ENCODE measurements around the gene SPC24.

Gene SPC24

GRCh38 chr19:11203194-11204075 lies 47.9 kb upstream of the SPC24 start:
- H2AFZ ChIP-seq (ENCODE audit: low read depth, low read length, severe bottlenecking) = no peak overlapping the region
- H3K9ac ChIP-seq (ENCODE audit: low read length) = no peak overlapping the region
- H3F3A ChIP-seq (ENCODE audit: insufficient read depth) = 0 out of 2 replicates have a peak, but pooled peaks cover 4% of the 10 kb centered on the region
- H3K4me3 ChIP-seq (ENCODE audit: insufficient read depth, low read length, poor library complexity, severe bottlenecking) = no peak overlapping the region
- H3K27me3 ChIP-seq (ENCODE audit: low read length) = no peaks in the 10 kb centered on the region
- no peaks in the 10 kb centered on the region for H3K9me3 ChIP-seq (ENCODE audit: insufficient read depth, low read length)
- no peaks in the 10 kb centered on the region for H3K36me3 ChIP-seq (ENCODE audit: low read length)
- no peaks in the 10 kb centered on the region for H3K79me2 ChIP-seq (ENCODE audit: insufficient read depth, low read length)
- no peaks in the 10 kb centered on the region for H4K20me1 ChIP-seq (ENCODE audit: low read depth, low read length)
- TF ChIP-seq CTCF (IDR thresholded peaks at IDR 0.05; ENCODE audit: insufficient read depth, low read length, poor library complexity, severe bottlenecking) = peak; percentile 70
- TF ChIP-seq EZH2phosphoT487 (conservative IDR thresholded peaks at IDR 0.05; ENCODE audit: low read length) = no peak
- no peak overlapping the region for H3K4me2 ChIP-seq (ENCODE audit: low read depth, low read length, poor library complexity, severe bottlenecking)
- H3K27ac ChIP-seq (ENCODE audit: low read depth, low read length) = no peak overlapping the region
- no peaks in the 10 kb centered on the region for H3K9me2 ChIP-seq (replicated peaks; ENCODE audit: insufficient read depth, low read length)

GRCh38 chr19:11202488-11203193 lies 47.1 kb upstream of the SPC24 start:
- Histone ChIP-seq H3K27me3 (ENCODE audit: low read length) (no peaks in the 10 kb centered on the region), H3K9ac (ENCODE audit: low read length) (no peak overlapping the region), H3F3A (ENCODE audit: insufficient read depth) (0 out of 2 replicates have a peak, but pooled peaks cover 8% of the 10 kb centered on the region), H3K4me3 (ENCODE audit: insufficient read depth, low read length, poor library complexity, severe bottlenecking) (no peak overlapping the region), H3K4me2 (ENCODE audit: low read depth, low read length, poor library complexity, severe bottlenecking) (no peak overlapping the region), H3K9me2 (replicated peaks; ENCODE audit: insufficient read depth, low read length) (no peaks in the 10 kb centered on the region), H3K36me3 (ENCODE audit: low read length) (no peaks in the 10 kb centered on the region), H3K9me3 (ENCODE audit: insufficient read depth, low read length) (no peaks in the 10 kb centered on the region), H4K20me1 (ENCODE audit: low read depth, low read length) (no peaks in the 10 kb centered on the region), H3K27ac (ENCODE audit: low read depth, low read length) (no peak overlapping the region), H2AFZ (ENCODE audit: low read depth, low read length, severe bottlenecking) (no peak overlapping the region), H3K79me2 (ENCODE audit: insufficient read depth, low read length) (no peaks in the 10 kb centered on the region)
- TF ChIP-seq EZH2phosphoT487 (conservative IDR thresholded peaks at IDR 0.05; ENCODE audit: low read length) (no peak), CTCF (IDR thresholded peaks at IDR 0.05; ENCODE audit: insufficient read depth, low read length, poor library complexity, severe bottlenecking) (no peak)

GRCh38 chr19:11201791-11202190 lies 46.2 kb upstream of the SPC24 start:
- Histone ChIP-seq H3K36me3 (ENCODE audit: low read length) (no peaks in the 10 kb centered on the region), H3K27me3 (ENCODE audit: low read length) (no peaks in the 10 kb centered on the region), H2AFZ (ENCODE audit: low read depth, low read length, severe bottlenecking) (no peak overlapping the region), H3K9ac (ENCODE audit: low read length) (no peak overlapping the region), H3F3A (ENCODE audit: insufficient read depth) (0 out of 2 replicates have a peak, but pooled peaks cover 8% of the 10 kb centered on the region), H3K4me2 (ENCODE audit: low read depth, low read length, poor library complexity, severe bottlenecking) (no peak overlapping the region), H3K4me3 (ENCODE audit: insufficient read depth, low read length, poor library complexity, severe bottlenecking) (no peak overlapping the region), H3K9me2 (replicated peaks; ENCODE audit: insufficient read depth, low read length) (no peaks in the 10 kb centered on the region), H3K79me2 (ENCODE audit: insufficient read depth, low read length) (no peaks in the 10 kb centered on the region), H3K9me3 (ENCODE audit: insufficient read depth, low read length) (no peaks in the 10 kb centered on the region), H3K27ac (ENCODE audit: low read depth, low read length) (no peak overlapping the region), H4K20me1 (ENCODE audit: low read depth, low read length) (no peaks in the 10 kb centered on the region)
- TF ChIP-seq CTCF (IDR thresholded peaks at IDR 0.05; ENCODE audit: insufficient read depth, low read length, poor library complexity, severe bottlenecking) (no peak), EZH2phosphoT487 (conservative IDR thresholded peaks at IDR 0.05; ENCODE audit: low read length) (no peak)
